HepG2 (cell line): ENCODE results near the gene PIK3C2B. TPM values are rescaled to one million over a fixed set of nuclear protein-coding genes. Genes with fewer than 3 reads are reported as not detected.

Experiments
- HOXA7 ChIP-seq: sonication (generic); formaldehyde crosslinking; IDR thresholded peaks from 2 replicates; pipeline ENCODE4 v1.8.1; 2022; ENCODE audit warnings: mild to moderate bottlenecking, missing genetic modification reagents, moderate library complexity
- PITX1 ChIP-seq: sonication (generic); formaldehyde crosslinking; IDR thresholded peaks from 2 replicates; pipeline ENCODE4 v1.5.1; 2020; ENCODE audit warnings: mild to moderate bottlenecking, missing genetic modification reagents
- POGK ChIP-seq: sonication (generic); formaldehyde crosslinking; conservative IDR thresholded peaks from 2 replicates; pipeline ENCODE4 v1.8.0; 2022; ENCODE audit warnings: mild to moderate bottlenecking, moderate library complexity, missing genetic modification reagents
- RERE ChIP-seq: IDR thresholded peaks from 2 replicates; pipeline ENCODE4 v1.6.1; 2016; ENCODE audit warnings: low read depth, missing genetic modification reagents, missing compliant biosample characterization
- SPEN ChIP-seq: sonication (generic); formaldehyde crosslinking; IDR thresholded peaks from 2 replicates; pipeline ENCODE4 v1.5.1; 2020; ENCODE audit warnings: low read depth, mild to moderate bottlenecking, missing genetic modification reagents
- TBX2 ChIP-seq: sonication (generic); formaldehyde crosslinking; IDR thresholded peaks from 2 replicates; pipeline ENCODE4 v1.5.0; 2020; ENCODE audit warnings: missing genetic modification reagents, mild to moderate bottlenecking, borderline replicate concordance
- ZGPAT ChIP-seq: IDR thresholded peaks from 2 replicates; pipeline ENCODE4 v1.6.1; 2016; ENCODE audit warnings: mild to moderate bottlenecking
- ZNF251 ChIP-seq: sonication (generic); formaldehyde crosslinking; IDR thresholded peaks from 2 replicates; pipeline ENCODE4 v1.9.0; 2021; ENCODE audit warnings: mild to moderate bottlenecking, missing genetic modification reagents
- ZNF788 ChIP-seq: sonication (generic); formaldehyde crosslinking; IDR thresholded peaks from 2 replicates; pipeline ENCODE4 v1.5.0; 2020; ENCODE audit warnings: mild to moderate bottlenecking, missing genetic modification reagents, borderline replicate concordance
- polyA plus RNA-seq, 8 experiments: library from polyadenylated mRNA; depleted of rRNA in 3 of 8; stranded (reverse) in 7 of 8; unstranded in 1 of 8; fragments of >200 nt; fragmentation: Illumina TruSeq in 4 of 8; extraction: Trizol in 4 of 8; gene quantifications; 2 replicates each; pipeline versions ENCODE4 v1.2.1 to v1.2.3, GENCODE V29; 2011 to 2016; ENCODE audit warnings: low read depth in 4 of 8, missing spikeins in 1 of 8, mixed read lengths in 1 of 8; ENCODE audit not compliant: insufficient read depth in 1 of 8
- total RNA-seq, 5 experiments: library from RNA; depleted of rRNA; stranded (reverse); fragments of >200 nt; fragmentation: Illumina TruSeq; extraction: Trizol; gene quantifications; 2 replicates each; pipeline ENCODE4 v1.2.3, GENCODE V29; 2016; ENCODE audit warnings: low read depth in 1 of 5

PIK3C2B gene
- total and polyA plus RNA-seq, 2 of the 13 experiments (the other 11 are each of a cell fraction or from before 2014, with no cell fraction given): 3.4 to 4.5 TPM

GRCh38 chr1:204509186-204509635, 14.6 kb upstream of the PIK3C2B start (continued):
- TF ChIP-seq SPEN: peak; percentile 8; the same call in 1 of the 2 replicates
- TF ChIP-seq ZNF251: no peak
- no peak for TF ChIP-seq HOXA7 (CRISPR knock-in tag)
- 0 out of 2 replicates have a peak, but pooled peaks have one; percentile 20 for TF ChIP-seq ZNF788 (CRISPR knock-in tag)
- peak; percentile 62 for TF ChIP-seq POGK
- TF ChIP-seq PITX1: peak; percentile 32; the same call in 1 of the 2 replicates
- TF ChIP-seq ZGPAT (CRISPR knock-in tag): peak; percentile 55; the same call in 1 of the 2 replicates
- peak; percentile 45; the same call in 1 of the 2 replicates for TF ChIP-seq RERE
- peak; percentile 88 for TF ChIP-seq TBX2 (CRISPR knock-in tag)
- TF ChIP-seq, all 625 proteins: peak for 54
